ENCODE results near the gene SLC28A1.

DNA sequence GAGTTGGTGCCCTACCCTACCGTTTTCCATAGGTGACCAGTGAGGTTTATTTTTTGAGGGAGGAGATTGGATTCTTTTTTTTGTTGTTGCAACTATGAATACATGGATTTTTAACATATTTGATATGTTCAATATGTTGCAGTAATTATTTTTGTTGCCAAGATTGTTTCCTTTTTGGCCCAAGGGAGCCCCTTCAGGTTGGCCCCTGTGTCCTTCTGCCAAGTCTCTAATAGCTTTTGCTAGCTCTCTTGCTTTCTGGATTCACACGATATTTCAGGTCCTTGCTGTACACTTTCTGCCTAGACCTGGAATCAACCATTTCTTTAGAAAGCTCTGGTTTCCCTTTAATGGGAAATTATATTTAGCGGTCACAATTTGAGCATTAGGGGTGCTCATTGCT lies 22.7 kb upstream of the SLC28A1 start:
- TF ChIP-seq EZH2phosphoT487 (IDR thresholded peaks at IDR 0.05; ENCODE audit: insufficient read depth, low read depth) (no peak), EZH2 (IDR thresholded peaks at IDR 0.05; ENCODE audit: insufficient read depth, poor library complexity, severe bottlenecking) (no peak)

All from GM23248 (cell line).